HuH-7.5 (cell line): ENCODE measurements around the gene EEF1AKMT2.
"Not testable (repeated sequence)": the region's sequence is repeated elsewhere in the genome, so short reads cannot be mapped to it uniquely, and the experiment has no call there.

Experiments
- DNase-seq: peaks from one replicate; pipeline ENCODE4 v3.0.0; 2011; ENCODE audit warnings: low spot score

EEF1AKMT2 gene

GRCh38 chr10:124755581-124755980 lies 36.1 kb downstream of the EEF1AKMT2 start:
- no peak for DNase-seq

GRCh38 chr10:124754227-124754626 lies 37.5 kb downstream of the EEF1AKMT2 start:
- no peak for DNase-seq

GRCh38 chr10:124748953-124749645 lies 42.6 kb downstream of the EEF1AKMT2 start:
- DNase-seq = no peak

GRCh38 chr10:124748166-124748565 lies 43.5 kb downstream of the EEF1AKMT2 start:
- no peak for DNase-seq

- no peak for DNase-seq
Measured at GRCh38 chr10:124747745-124748144, 43.9 kb downstream of the EEF1AKMT2 start.

GRCh38 chr10:124746992-124747391 lies 44.7 kb downstream of the EEF1AKMT2 start:
- DNase-seq = no peak

GRCh38 chr10:124746447-124746846 lies 45.2 kb downstream of the EEF1AKMT2 start:
- DNase-seq = not testable (repeated sequence)

- DNase-seq = no peak
Measured at GRCh38 chr10:124745673-124746072, 46.0 kb downstream of the EEF1AKMT2 start.

- DNase-seq = no peak
Measured at GRCh38 chr10:124745252-124745651, 46.4 kb downstream of the EEF1AKMT2 start.

- peak; percentile 80 for DNase-seq
Measured at GRCh38 chr10:124744102-124745050, 47.3 kb downstream of the EEF1AKMT2 start, which contains the start of gene FAM53B. Gene FAM53B (minus strand): TSS chr10:124744378. CDS start chr10:124706713, 37,665 bp downstream.

- DNase-seq = peak; percentile 36
Measured at GRCh38 chr10:124743191-124744101, 48.2 kb downstream of the EEF1AKMT2 start.

- peak; percentile 42 for DNase-seq
Measured at GRCh38 chr10:124742413-124743190, 49.1 kb downstream of the EEF1AKMT2 start.

GRCh38 chr10:124741922-124742412 lies 49.7 kb downstream of the EEF1AKMT2 start:
- no peak for DNase-seq

GRCh38 chr10:124741281-124741921 lies 50.3 kb downstream of the EEF1AKMT2 start:
- peak; percentile 78 for DNase-seq

- DNase-seq = no peak
Measured at GRCh38 chr10:124740369-124741280, 51.1 kb downstream of the EEF1AKMT2 start.

- no peak for DNase-seq
Measured at GRCh38 chr10:124739986-124740368, 51.7 kb downstream of the EEF1AKMT2 start.

- no peak for DNase-seq
Measured at GRCh38 chr10:124739119-124739921, 52.4 kb downstream of the EEF1AKMT2 start.

GRCh38 chr10:124738441-124738840 lies 53.2 kb downstream of the EEF1AKMT2 start:
- DNase-seq = no peak
